Measurements from ENCODE around the gene NFKBIZ. TPM values are rescaled to one million over a fixed set of nuclear protein-coding genes. Genes with fewer than 3 reads are reported as not detected.

NFKBIZ gene
- total and polyA plus RNA-seq, 2 experiments from 2014 or later = 15.7 to 19.1 TPM

DNA sequence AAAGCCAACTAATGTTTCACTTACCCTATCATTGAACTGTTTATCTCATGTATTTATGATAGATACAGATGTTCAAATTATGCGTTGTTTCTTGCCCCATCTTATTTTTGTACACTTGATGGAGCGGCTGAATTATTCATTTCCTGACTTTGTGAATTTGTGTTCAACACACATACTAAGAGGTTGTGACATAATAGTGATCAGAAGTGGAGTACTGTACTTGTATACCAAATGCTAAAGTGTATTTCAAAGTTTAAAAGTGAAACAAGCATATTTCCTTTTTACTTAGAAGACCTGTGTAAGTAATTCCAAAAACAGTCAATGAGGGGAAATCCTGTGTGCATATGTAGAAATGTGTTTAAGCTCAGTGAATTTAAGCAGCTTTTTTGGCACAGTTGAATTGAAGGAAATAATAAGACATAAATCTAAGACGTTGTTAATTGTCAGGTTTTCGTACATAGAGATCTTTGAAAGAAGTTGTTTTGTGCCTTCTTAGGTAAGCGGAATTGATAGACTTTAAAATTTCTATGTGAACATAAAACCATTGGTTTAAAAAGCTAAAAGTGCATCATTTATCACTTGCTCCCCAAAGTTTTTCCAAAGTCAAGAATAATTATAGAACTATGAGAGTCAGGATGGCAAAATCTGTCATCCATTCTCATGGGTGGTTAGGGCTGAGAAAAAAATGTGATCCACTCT lies 1.9 kb downstream of the NFKBIZ start:
- H3K27me3 ChIP-seq (replicated peaks; ENCODE audit: insufficient read depth) = no peaks in the 10 kb centered on the region
- H3K4me2 ChIP-seq (ENCODE audit: unreplicated experiment) = peak overlapping the region; percentile 89
- H3K79me2 ChIP-seq (ENCODE audit: insufficient read depth) = peaks cover 62% of the 10 kb centered on the region
- H3K9ac ChIP-seq = peak overlapping the region; percentile 93
- H3K4me1 ChIP-seq (ENCODE audit: insufficient read depth) = peaks cover 26% of the 10 kb centered on the region
- H3K36me3 ChIP-seq (ENCODE audit: low read depth) = peaks cover 44% of the 10 kb centered on the region
- DNase-seq = peak; percentile 49
- 13 to 20% methylated on average over 5 of the region's 5 CpGs for WGBS, 2 experiments (ENCODE audit: low coverage in 1 of 2, low lambda C conversion rate in 2 of 2, missing lambda C conversion rate in 2 of 2)
- in situ Hi-C loops (cut with MboI) = no loop called here
- H3K4me3 ChIP-seq = peak overlapping the region; percentile 93
- no peak overlapping the region for H2AFZ ChIP-seq
- peaks cover 13% of the 10 kb centered on the region; the same call in 1 of the 2 replicates for H4K20me1 ChIP-seq (ENCODE audit: insufficient read depth)
- TF ChIP-seq EZH2phosphoT487 (IDR thresholded peaks at IDR 0.05; ENCODE audit: insufficient read depth, low read depth) = no peak
- TF ChIP-seq EZH2 (IDR thresholded peaks at IDR 0.05; ENCODE audit: insufficient read depth, poor library complexity, severe bottlenecking) = no peak
- H3F3A ChIP-seq (ENCODE audit: insufficient read depth) = peaks cover 49% of the 10 kb centered on the region
- no peaks in the 10 kb centered on the region for H3K9me2 ChIP-seq (ENCODE audit: insufficient read depth)
- peak overlapping the region; percentile 82 for H3K27ac ChIP-seq
- H3K9me3 ChIP-seq (ENCODE audit: low read depth) = no peaks in the 10 kb centered on the region

GRCh38 chr3:101851850-101852714 lies 2.8 kb downstream of the NFKBIZ start:
- DNase-seq = no peak
- Histone ChIP-seq H3K79me2 (ENCODE audit: insufficient read depth) (peaks cover 70% of the 10 kb centered on the region), H3K27me3 (replicated peaks; ENCODE audit: insufficient read depth) (no peaks in the 10 kb centered on the region), H2AFZ (no peak overlapping the region), H3K4me3 (peak overlapping the region; percentile 93), H3K4me1 (ENCODE audit: insufficient read depth) (peaks cover 26% of the 10 kb centered on the region), H3K27ac (0 out of 2 replicates have a peak overlapping the region, but pooled peaks have one; percentile 82), H4K20me1 (ENCODE audit: insufficient read depth) (peaks cover 13% of the 10 kb centered on the region; the same call in 1 of the 2 replicates), H3K4me2 (ENCODE audit: unreplicated experiment) (peak overlapping the region; percentile 89), H3K9me3 (ENCODE audit: low read depth) (no peaks in the 10 kb centered on the region), H3K9ac (peak overlapping the region; percentile 93), H3F3A (ENCODE audit: insufficient read depth) (peaks cover 58% of the 10 kb centered on the region), H3K36me3 (ENCODE audit: low read depth) (peaks cover 53% of the 10 kb centered on the region), H3K9me2 (ENCODE audit: insufficient read depth) (no peaks in the 10 kb centered on the region)
- no peak for TF ChIP-seq EZH2phosphoT487 (IDR thresholded peaks at IDR 0.05; ENCODE audit: insufficient read depth, low read depth)
- TF ChIP-seq EZH2 (IDR thresholded peaks at IDR 0.05; ENCODE audit: insufficient read depth, poor library complexity, severe bottlenecking) = no peak
- in situ Hi-C loops (cut with MboI) = no loop called here
- WGBS, 2 experiments (ENCODE audit: low coverage in 1 of 2, low lambda C conversion rate in 2 of 2, missing lambda C conversion rate in 2 of 2) = 54 to 60% methylated on average over 6 of the region's 6 CpGs

DNA sequence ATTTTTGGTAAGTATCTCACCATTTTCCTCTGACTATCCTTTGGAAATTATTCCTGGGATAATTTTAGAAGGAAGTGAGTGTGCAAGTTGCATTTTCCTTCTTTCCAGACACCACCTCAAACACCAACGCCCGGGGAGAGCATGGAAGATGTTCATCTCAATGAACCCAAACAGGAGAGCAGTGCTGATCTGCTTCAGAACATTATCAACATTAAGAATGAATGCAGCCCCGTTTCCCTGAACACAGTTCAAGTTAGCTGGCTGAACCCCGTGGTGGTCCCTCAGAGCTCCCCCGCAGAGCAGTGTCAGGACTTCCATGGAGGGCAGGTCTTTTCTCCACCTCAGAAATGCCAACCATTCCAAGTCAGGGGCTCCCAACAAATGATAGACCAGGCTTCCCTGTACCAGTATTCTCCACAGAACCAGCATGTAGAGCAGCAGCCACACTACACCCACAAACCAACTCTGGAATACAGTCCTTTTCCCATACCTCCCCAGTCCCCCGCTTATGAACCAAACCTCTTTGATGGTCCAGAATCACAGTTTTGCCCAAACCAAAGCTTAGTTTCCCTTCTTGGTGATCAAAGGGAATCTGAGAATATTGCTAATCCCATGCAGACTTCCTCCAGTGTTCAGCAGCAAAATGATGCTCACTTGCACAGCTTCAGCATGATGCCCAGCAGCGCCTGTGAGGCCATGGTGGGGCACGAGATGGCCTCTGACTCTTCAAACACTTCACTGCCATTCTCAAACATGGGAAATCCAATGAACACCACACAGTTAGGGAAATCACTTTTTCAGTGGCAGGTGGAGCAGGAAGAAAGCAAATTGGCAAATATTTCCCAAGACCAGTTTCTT lies 3.9 kb downstream of the NFKBIZ start:
- in situ Hi-C loops (cut with MboI) = no loop called here
- no peak overlapping the region for H3K9ac ChIP-seq
- DNase-seq = no peak
- no peak overlapping the region for H3K27ac ChIP-seq
- H3K4me2 ChIP-seq (ENCODE audit: unreplicated experiment) = no peak overlapping the region
- H4K20me1 ChIP-seq (ENCODE audit: insufficient read depth) = peaks cover 13% of the 10 kb centered on the region; the same call in 1 of the 2 replicates
- no peak overlapping the region for H2AFZ ChIP-seq
- H3K79me2 ChIP-seq (ENCODE audit: insufficient read depth) = peaks cover 75% of the 10 kb centered on the region
- peak overlapping the region; percentile 93; the same call in 1 of the 2 replicates for H3K4me3 ChIP-seq
- no peaks in the 10 kb centered on the region for H3K27me3 ChIP-seq (replicated peaks; ENCODE audit: insufficient read depth)
- TF ChIP-seq EZH2 (IDR thresholded peaks at IDR 0.05; ENCODE audit: insufficient read depth, poor library complexity, severe bottlenecking) (no peak), EZH2phosphoT487 (IDR thresholded peaks at IDR 0.05; ENCODE audit: insufficient read depth, low read depth) (no peak)
- peaks cover 64% of the 10 kb centered on the region for H3K36me3 ChIP-seq (ENCODE audit: low read depth)
- H3K4me1 ChIP-seq (ENCODE audit: insufficient read depth) = peaks cover 29% of the 10 kb centered on the region
- 79 to 83% methylated on average over 8 of the region's 8 CpGs for WGBS, 2 experiments (ENCODE audit: low coverage in 1 of 2, low lambda C conversion rate in 2 of 2, missing lambda C conversion rate in 2 of 2)
- no peaks in the 10 kb centered on the region for H3K9me2 ChIP-seq (ENCODE audit: insufficient read depth)
- H3F3A ChIP-seq (ENCODE audit: insufficient read depth) = peaks cover 68% of the 10 kb centered on the region
- H3K9me3 ChIP-seq (ENCODE audit: low read depth) = no peaks in the 10 kb centered on the region

DNA sequence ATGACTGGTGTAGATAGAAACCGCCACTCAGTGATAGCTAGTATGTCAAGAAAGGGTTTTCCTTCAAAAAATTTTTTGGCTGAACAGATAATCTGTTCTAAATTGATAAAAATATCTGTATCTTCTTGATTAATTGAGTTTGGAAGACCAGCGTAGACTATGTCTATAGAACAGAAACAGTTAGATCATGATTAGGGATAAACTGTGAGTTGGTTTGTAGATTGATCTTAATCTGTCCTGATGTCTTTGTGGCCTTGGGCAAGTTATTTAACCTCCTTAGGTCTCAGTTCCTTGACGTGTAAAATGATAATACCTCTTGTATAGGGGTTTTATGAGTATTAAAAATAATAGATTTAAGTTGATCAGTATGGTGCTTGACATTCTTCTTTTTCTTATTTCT lies 4.7 kb downstream of the NFKBIZ start:
- H3K79me2 ChIP-seq (ENCODE audit: insufficient read depth) = peaks cover 80% of the 10 kb centered on the region
- H3F3A ChIP-seq (ENCODE audit: insufficient read depth) = peaks cover 70% of the 10 kb centered on the region
- H3K4me3 ChIP-seq = no peak overlapping the region
- in situ Hi-C loops (cut with MboI) = no loop called here
- no peak overlapping the region for H2AFZ ChIP-seq
- peaks cover 15% of the 10 kb centered on the region for H4K20me1 ChIP-seq (ENCODE audit: insufficient read depth)
- peaks cover 23% of the 10 kb centered on the region; the same call in 1 of the 2 replicates for H3K4me1 ChIP-seq (ENCODE audit: insufficient read depth)
- H3K27me3 ChIP-seq (replicated peaks; ENCODE audit: insufficient read depth) = no peaks in the 10 kb centered on the region
- H3K4me2 ChIP-seq (ENCODE audit: unreplicated experiment) = no peak overlapping the region
- H3K9me3 ChIP-seq (ENCODE audit: low read depth) = no peaks in the 10 kb centered on the region
- H3K36me3 ChIP-seq (ENCODE audit: low read depth) = peaks cover 72% of the 10 kb centered on the region
- WGBS, 2 experiments (ENCODE audit: low coverage in 1 of 2, low lambda C conversion rate in 2 of 2, missing lambda C conversion rate in 2 of 2) = 71 to 76% methylated on average over 3 of the region's 3 CpGs
- DNase-seq = no peak
- no peaks in the 10 kb centered on the region for H3K9me2 ChIP-seq (ENCODE audit: insufficient read depth)
- no peak for TF ChIP-seq EZH2 (IDR thresholded peaks at IDR 0.05; ENCODE audit: insufficient read depth, poor library complexity, severe bottlenecking)
- no peak for TF ChIP-seq EZH2phosphoT487 (IDR thresholded peaks at IDR 0.05; ENCODE audit: insufficient read depth, low read depth)
- no peak overlapping the region for H3K9ac ChIP-seq
- no peak overlapping the region for H3K27ac ChIP-seq

Data from GM23248 (cell line).